Nephron progenitor cell (in vitro differentiated cells): ENCODE results near the gene VRK1.

ENCODE experiments used
- DNase-seq: peaks from one replicate; pipeline ENCODE4 v3.0.0; 2021
- H3K27ac Mint-ChIP-seq: 2 replicates; pipeline ENCODE4 v1.8.0; 2021; ENCODE audit warnings: mild to moderate bottlenecking, moderate library complexity, mixed read lengths
- H3K27me3 Mint-ChIP-seq: 2 replicates; pipeline ENCODE4 v1.8.0; 2021; ENCODE audit warnings: mild to moderate bottlenecking, low read depth, mixed read lengths; ENCODE audit not compliant: poor library complexity
- H3K36me3 Mint-ChIP-seq: 2 replicates; pipeline ENCODE4 v1.8.0; 2021; ENCODE audit warnings: low read depth, mixed read lengths
- H3K4me1 Mint-ChIP-seq: 2 replicates; pipeline ENCODE4 v1.8.0; 2021; ENCODE audit warnings: mixed read lengths
- H3K4me3 Mint-ChIP-seq: 2 replicates; pipeline ENCODE4 v1.8.0; 2021; ENCODE audit warnings: mild to moderate bottlenecking, moderate library complexity, mixed read lengths
- H3K9me3 Mint-ChIP-seq: 2 replicates; pipeline ENCODE4 v1.8.0; 2021; ENCODE audit warnings: mild to moderate bottlenecking, moderate library complexity, mixed read lengths
- TF ChIP-seq, protein P1 (sequence below): fragments of 200-600 bp; sonication (generic); IDR thresholded peaks from 2 replicates; pipeline ENCODE4 v1.5.0; 2021; ENCODE audit warnings: antibody characterized with exemption

The VRK1 gene

DNA sequence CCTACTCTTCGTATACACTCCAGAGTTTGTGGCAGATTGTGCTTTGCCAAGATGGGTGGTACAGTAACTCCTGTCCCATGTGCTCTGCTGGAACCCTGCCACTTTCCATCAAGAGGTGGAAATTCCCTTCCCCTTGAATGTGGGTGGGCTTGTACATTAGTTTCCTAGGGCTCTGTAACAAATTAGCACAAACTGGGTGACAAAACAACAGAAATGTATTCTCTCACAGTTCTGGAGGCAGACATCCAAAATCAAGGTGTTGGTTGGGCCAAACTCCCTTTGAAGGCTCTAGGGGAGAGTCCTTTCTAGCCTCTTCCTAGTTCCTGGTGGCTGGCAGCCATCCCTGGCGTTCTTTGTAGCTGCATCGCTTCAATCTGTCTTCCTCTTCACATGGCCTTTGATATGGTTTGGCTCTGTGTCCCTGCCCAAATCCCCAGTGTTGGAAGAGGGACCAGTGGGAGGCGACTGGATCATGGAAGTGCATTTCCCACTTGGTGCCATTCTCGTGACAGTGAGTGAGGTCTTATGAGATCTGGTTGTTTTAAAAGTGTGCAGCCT is 117.5 kb downstream of the VRK1 start:
- no peak for DNase-seq
- no peak overlapping the region for H3K4me3 Mint-ChIP-seq
- H3K9me3 Mint-ChIP-seq, result peaks cover 23% of the 10 kb centered on the region
- TF ChIP-seq, protein P1, sequence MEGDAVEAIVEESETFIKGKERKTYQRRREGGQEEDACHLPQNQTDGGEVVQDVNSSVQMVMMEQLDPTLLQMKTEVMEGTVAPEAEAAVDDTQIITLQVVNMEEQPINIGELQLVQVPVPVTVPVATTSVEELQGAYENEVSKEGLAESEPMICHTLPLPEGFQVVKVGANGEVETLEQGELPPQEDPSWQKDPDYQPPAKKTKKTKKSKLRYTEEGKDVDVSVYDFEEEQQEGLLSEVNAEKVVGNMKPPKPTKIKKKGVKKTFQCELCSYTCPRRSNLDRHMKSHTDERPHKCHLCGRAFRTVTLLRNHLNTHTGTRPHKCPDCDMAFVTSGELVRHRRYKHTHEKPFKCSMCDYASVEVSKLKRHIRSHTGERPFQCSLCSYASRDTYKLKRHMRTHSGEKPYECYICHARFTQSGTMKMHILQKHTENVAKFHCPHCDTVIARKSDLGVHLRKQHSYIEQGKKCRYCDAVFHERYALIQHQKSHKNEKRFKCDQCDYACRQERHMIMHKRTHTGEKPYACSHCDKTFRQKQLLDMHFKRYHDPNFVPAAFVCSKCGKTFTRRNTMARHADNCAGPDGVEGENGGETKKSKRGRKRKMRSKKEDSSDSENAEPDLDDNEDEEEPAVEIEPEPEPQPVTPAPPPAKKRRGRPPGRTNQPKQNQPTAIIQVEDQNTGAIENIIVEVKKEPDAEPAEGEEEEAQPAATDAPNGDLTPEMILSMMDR, result no peak
- no peak overlapping the region for H3K27ac Mint-ChIP-seq
- peaks cover 15% of the 10 kb centered on the region for H3K27me3 Mint-ChIP-seq
- peaks cover 29% of the 10 kb centered on the region for H3K36me3 Mint-ChIP-seq
- H3K4me1 Mint-ChIP-seq, result peaks cover 16% of the 10 kb centered on the region

DNA sequence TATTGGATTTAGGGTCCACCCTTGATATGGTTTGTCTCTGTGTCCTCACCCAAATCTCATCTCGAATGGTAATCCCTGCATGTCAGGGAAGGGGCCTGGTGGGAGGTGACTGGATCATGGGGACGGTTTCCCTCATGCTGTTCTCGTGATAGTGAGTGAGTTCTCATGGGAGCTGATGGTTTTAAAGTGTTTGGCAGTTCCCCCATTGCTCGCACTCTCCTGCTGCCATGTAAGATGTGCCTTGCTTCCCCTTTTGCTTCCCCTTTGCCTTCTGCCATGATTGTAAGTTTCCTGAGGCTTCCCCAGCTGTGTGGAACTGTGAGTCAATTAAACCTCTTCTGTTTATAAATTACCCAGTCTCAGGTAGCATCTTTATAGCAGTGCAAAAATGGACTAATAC is 118.3 kb downstream of the VRK1 start:
- Mint-ChIP-seq H3K36me3 (peaks cover 27% of the 10 kb centered on the region), H3K9me3 (peaks cover 16% of the 10 kb centered on the region), H3K4me3 (no peak overlapping the region), H3K4me1 (peaks cover 16% of the 10 kb centered on the region), H3K27me3 (peaks cover 13% of the 10 kb centered on the region), H3K27ac (no peak overlapping the region)
- DNase-seq, result no peak
- TF ChIP-seq, protein P1, result no peak

DNA sequence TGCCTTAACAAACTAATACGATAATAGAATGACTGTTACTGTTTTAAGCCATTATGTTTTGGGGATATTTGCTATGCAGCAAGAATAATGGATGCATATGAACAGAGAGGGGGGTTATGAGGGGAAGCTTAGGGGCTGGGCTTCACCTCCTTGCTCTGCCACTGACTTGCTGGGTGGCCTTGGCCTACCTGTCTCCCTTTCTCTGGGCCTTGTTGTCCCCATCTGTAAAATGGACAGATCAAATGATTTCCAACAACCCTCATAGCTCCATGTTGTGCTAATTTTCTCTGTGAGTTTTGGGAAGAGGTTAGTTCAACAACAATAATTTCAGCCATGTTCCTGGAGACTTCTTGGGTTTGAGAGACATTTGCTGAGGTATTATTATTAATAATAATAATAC is 119.6 kb downstream of the VRK1 start:
- H3K9me3 Mint-ChIP-seq, result peaks cover 27% of the 10 kb centered on the region
- H3K4me3 Mint-ChIP-seq, result no peak overlapping the region

DNA sequence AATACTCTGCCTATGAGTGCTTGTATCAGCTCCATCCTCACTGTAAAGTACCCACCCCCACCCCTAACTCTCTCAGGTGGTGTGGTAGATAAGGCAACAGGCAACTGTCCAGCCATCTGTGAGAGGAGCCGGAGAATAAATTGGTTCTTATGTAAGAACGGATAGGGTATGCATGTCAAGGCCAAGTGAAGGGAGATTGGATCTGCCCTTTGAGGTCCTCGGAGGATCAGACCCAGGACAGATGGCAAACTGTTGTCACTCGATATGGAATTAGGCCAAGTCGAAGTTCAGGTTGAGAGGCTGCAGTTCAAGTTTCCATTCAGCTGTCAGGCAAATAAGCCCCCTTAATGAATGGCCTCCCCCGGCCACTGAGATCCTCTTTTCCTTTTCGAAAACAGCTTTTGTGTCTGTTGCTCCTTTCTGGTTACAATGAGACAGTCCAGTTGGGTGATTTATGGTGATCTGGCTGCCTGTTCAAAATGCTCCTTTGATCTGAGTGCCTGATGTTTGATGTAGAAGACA is 120.3 kb downstream of the VRK1 start:
- Mint-ChIP-seq H3K36me3 (peaks cover 37% of the 10 kb centered on the region), H3K27ac (no peak overlapping the region), H3K9me3 (peaks cover 31% of the 10 kb centered on the region), H3K4me1 (peaks cover 16% of the 10 kb centered on the region), H3K4me3 (no peak overlapping the region), H3K27me3 (peaks cover 12% of the 10 kb centered on the region)
- TF ChIP-seq, protein P1, result no peak
- DNase-seq, result peak; percentile 25

More for the DNA sequence above, 119.6 kb downstream of the VRK1 start:
- H3K36me3 Mint-ChIP-seq, result peaks cover 33% of the 10 kb centered on the region
- peaks cover 16% of the 10 kb centered on the region for H3K4me1 Mint-ChIP-seq
- DNase-seq, result no peak
- TF ChIP-seq, protein P1, result no peak
- H3K27ac Mint-ChIP-seq, result no peak overlapping the region
- H3K27me3 Mint-ChIP-seq, result peaks cover 12% of the 10 kb centered on the region

GRCh38 chr14:96920023-96920422 is 122.8 kb downstream of the VRK1 start:
- Mint-ChIP-seq H3K4me1 (peaks cover 20% of the 10 kb centered on the region), H3K27me3 (peaks cover 7% of the 10 kb centered on the region), H3K4me3 (no peak overlapping the region), H3K36me3 (peaks cover 40% of the 10 kb centered on the region), H3K9me3 (peaks cover 42% of the 10 kb centered on the region), H3K27ac (no peak overlapping the region)
- DNase-seq, result no peak
- TF ChIP-seq, protein P1, result no peak

GRCh38 chr14:96920820-96921219 is 123.6 kb downstream of the VRK1 start:
- H3K9me3 Mint-ChIP-seq, result peaks cover 35% of the 10 kb centered on the region

More at GRCh38 chr14:96920820-96921219, 123.6 kb downstream of the VRK1 start:
- Mint-ChIP-seq H3K4me3 (no peak overlapping the region), H3K4me1 (peaks cover 28% of the 10 kb centered on the region), H3K36me3 (peaks cover 32% of the 10 kb centered on the region), H3K27ac (no peak overlapping the region), H3K27me3 (peaks cover 6% of the 10 kb centered on the region)
- TF ChIP-seq, protein P1, result no peak
- no peak for DNase-seq
